Testis (tissue), 2 donors: ENCODE measurements around the gene GDPD4.

ENCODE experiments used
- CTCF ChIP-seq, 3 experiments: fragments of 450-650 bp in 2 of 3; fragments of 200-600 bp in 1 of 3; sonication (generic) in 1 of 3; IDR thresholded peaks; one replicate each; pipeline ENCODE4 v1.5.1; 2016 to 2019; ENCODE audit warnings: antibody characterized with exemption in 3 of 3, mild to moderate bottlenecking in 2 of 3, moderate library complexity in 1 of 3
- POLR2A ChIP-seq: fragments of 450-650 bp; IDR thresholded peaks from one replicate; pipeline ENCODE4 v1.6.1; 2017; ENCODE audit warnings: antibody characterized with exemption, mild to moderate bottlenecking, moderate library complexity

DNA sequence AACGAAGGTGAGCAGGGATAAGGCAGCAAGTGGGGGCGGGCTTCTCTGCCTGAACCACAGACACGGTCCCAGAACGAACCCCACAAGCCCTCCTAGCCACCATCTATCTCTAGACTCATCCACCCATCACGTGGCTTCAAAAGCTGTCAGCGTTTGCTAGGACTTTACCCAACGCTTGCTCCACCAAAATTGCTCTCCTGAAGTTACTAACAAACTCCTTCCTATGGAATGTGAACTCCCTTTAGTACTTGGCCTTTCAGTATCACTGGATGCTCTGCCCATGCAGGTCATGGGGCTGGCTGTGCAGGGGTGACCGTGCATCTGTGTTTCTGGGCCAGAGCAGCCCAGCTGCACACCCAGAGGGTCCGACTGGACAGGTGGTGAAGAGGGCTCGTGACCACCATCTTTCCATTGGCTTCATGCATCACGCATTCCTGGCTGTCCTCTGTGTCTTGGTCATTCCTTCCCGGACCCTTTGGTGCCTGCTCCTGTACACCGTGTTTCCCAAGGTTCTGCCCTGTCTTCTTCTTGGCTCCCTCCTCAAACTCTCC is 88.4 kb downstream of the GDPD4 start:
- TF ChIP-seq CTCF (IDR thresholded peaks at IDR 0.05) (no peak), POLR2A (no peak)
